Measurements from ENCODE around the gene RPS29. TPM values are rescaled to one million over a fixed set of nuclear protein-coding genes. Genes with fewer than 3 reads are reported as not detected.

The RPS29 gene
- total RNA-seq: 2,462 and 2,719 TPM in 2 replicates

GRCh38 chr14:49585803-49586672, at the start of gene RPS29:
TSS of gene RPS29 (minus strand) at chr14:49586380. CDS start at chr14:49586346, 34 bp downstream.

GRCh38 chr14:49634547-49635334, 48.6 kb upstream of the RPS29 start, which contains the start of gene DNAAF2:
TSS of gene DNAAF2 (minus strand) at chr14:49635244. CDS start at chr14:49635149, 95 bp downstream.

GRCh38 chr14:49620182-49621113, 34.3 kb upstream of the RPS29 start, which contains the start of the genes MGAT2 and RPL36AL:
TSS of gene MGAT2 (plus strand) at chr14:49620799. CDS start at chr14:49621269, 470 bp downstream.
TSS of gene RPL36AL (minus strand) at chr14:49620626. CDS start at chr14:49619104, 1,522 bp downstream.

GRCh38 chr14:49598485-49599300, 12.5 kb upstream of the RPS29 start, which contains the start of gene LRR1:
TSS of gene LRR1 (plus strand) at chr14:49598940. CDS start at chr14:49599021, 81 bp downstream.

Small RNAs within 50 kb of the gene (small RNA-seq; reads per million reads assigned to genes)
- gene AL139099.3 (not detected), gene AL139099.4 (not detected), gene RF00019 (not detected), gene RNA5SP384 (not detected)

Other genes starting within 250 kb of the RPS29 start
- gene LRR1, start 12.6 kb upstream of the RPS29 start, total RNA-seq: 9.4 and 13.6 TPM in 2 replicates
- 116 and 378 TPM in 2 replicates for gene RPL36AL, start 34.2 kb upstream of the RPS29 start, total RNA-seq
- 51.8 and 86.3 TPM in 2 replicates for gene MGAT2, start 34.4 kb upstream of the RPS29 start, total RNA-seq
- gene DNAAF2, start 48.9 kb upstream of the RPS29 start, total RNA-seq: 7.5 TPM in 2 replicates
- gene POLE2, start 101.8 kb upstream of the RPS29 start, total RNA-seq: 5.3 and 7.9 TPM in 2 replicates
- gene KLHDC1, start 106.7 kb upstream of the RPS29 start, total RNA-seq: 3.5 and 9.8 TPM in 2 replicates
- gene KLHDC2, start 181.8 kb upstream of the RPS29 start, total RNA-seq: 85.9 and 91.5 TPM in 2 replicates